ENCODE results near the gene HDAC7. TPM values are rescaled to one million over a fixed set of nuclear protein-coding genes. Genes with fewer than 3 reads are reported as not detected.

HDAC7 gene
- total and polyA plus RNA-seq, 2 donors from 2014 or later = 35.0 to 132 TPM

- Histone ChIP-seq H3K9ac (ENCODE audit: low read length in 3 of 3) (peak overlapping the region in 2 of 3 donors; percentile 27 to 70), H3K27ac (ENCODE audit: low read depth in 2 of 2, low read length in 2 of 2) (peak overlapping the region; percentile 80 to 81), H3K27me3 (ENCODE audit: control insufficient read depth, insufficient read depth, low read length) (no peaks in the 10 kb centered on the region), H3K4me3 (ENCODE audit: low read length in 3 of 3) (peak overlapping the region; percentile 12 to 73 (median 62)), H3K9me3 (ENCODE audit: control insufficient read depth in 2 of 3, insufficient read depth in 1 of 3, low read length in 3 of 3) (no peaks in the 10 kb centered on the region), H3K4me1 (ENCODE audit: control insufficient read depth in 2 of 3, insufficient read depth in 2 of 3, low read depth in 1 of 3, low read length in 3 of 3) (peaks cover 5 to 55% (median 43%) of the 10 kb centered on the region in 3 donors), H3K36me3 (ENCODE audit: control insufficient read depth in 2 of 3, insufficient read depth in 3 of 3, low read length in 3 of 3) (peaks cover 0 to 24% (median 5%) of the 10 kb centered on the region in 3 donors)
- intact Hi-C loops (cut with DNase I) = no loop called here
- no peak for FAIRE-seq
- no peak for TF ChIP-seq CTCF (IDR thresholded peaks at IDR 0.05; ENCODE audit: borderline replicate concordance, extremely low read depth, insufficient read depth)
- DNase-seq = peak in 4 of 5 donors; percentile 63 to 84 (median 72)
Measured at GRCh38 chr12:47755655-47756562, 63.8 kb downstream of the HDAC7 start.

GRCh38 chr12:47754881-47755280 is 64.8 kb downstream of the HDAC7 start:
- peak overlapping the region in 1 of 3 donors; percentile 48 for H3K9ac ChIP-seq (ENCODE audit: low read length in 3 of 3)
- H3K27me3 ChIP-seq (ENCODE audit: control insufficient read depth, insufficient read depth, low read length) = no peaks in the 10 kb centered on the region
- DNase-seq (peak in 1 of 5 donors; percentile 80), FAIRE-seq (no peak)
- no peaks in the 10 kb centered on the region for H3K9me3 ChIP-seq (ENCODE audit: control insufficient read depth in 2 of 3, insufficient read depth in 1 of 3, low read length in 3 of 3)
- intact Hi-C loops (cut with DNase I) = no loop called here
- H3K27ac ChIP-seq (ENCODE audit: low read depth in 2 of 2, low read length in 2 of 2) = peak overlapping the region; percentile 80 to 81
- peaks cover 5 to 55% (median 41%) of the 10 kb centered on the region in 3 donors for H3K4me1 ChIP-seq (ENCODE audit: control insufficient read depth in 2 of 3, insufficient read depth in 2 of 3, low read depth in 1 of 3, low read length in 3 of 3)
- peak overlapping the region in 1 of 3 donors; percentile 73 for H3K4me3 ChIP-seq (ENCODE audit: low read length in 3 of 3)
- peaks cover 0 to 32% (median 13%) of the 10 kb centered on the region in 3 donors for H3K36me3 ChIP-seq (ENCODE audit: control insufficient read depth in 2 of 3, insufficient read depth in 3 of 3, low read length in 3 of 3)
- no peak for TF ChIP-seq CTCF (IDR thresholded peaks at IDR 0.05; ENCODE audit: borderline replicate concordance, extremely low read depth, insufficient read depth)

GRCh38 chr12:47754126-47754525 is 65.6 kb downstream of the HDAC7 start:
- Histone ChIP-seq H3K9me3 (ENCODE audit: control insufficient read depth in 2 of 3, insufficient read depth in 1 of 3, low read length in 3 of 3) (no peaks in the 10 kb centered on the region), H3K4me1 (ENCODE audit: control insufficient read depth in 2 of 3, insufficient read depth in 2 of 3, low read depth in 1 of 3, low read length in 3 of 3) (peaks cover 5 to 52% (median 38%) of the 10 kb centered on the region in 3 donors), H3K27me3 (ENCODE audit: control insufficient read depth, insufficient read depth, low read length) (no peaks in the 10 kb centered on the region), H3K9ac (ENCODE audit: low read length in 3 of 3) (peak overlapping the region in 1 of 3 donors; percentile 48), H3K27ac (ENCODE audit: low read depth in 2 of 2, low read length in 2 of 2) (peak overlapping the region; percentile 80 to 81), H3K4me3 (ENCODE audit: low read length in 3 of 3) (peak overlapping the region in 2 of 3 donors; percentile 11 to 22), H3K36me3 (ENCODE audit: control insufficient read depth in 2 of 3, insufficient read depth in 3 of 3, low read length in 3 of 3) (peaks cover 0 to 36% (median 19%) of the 10 kb centered on the region in 3 donors)
- peak in 1 of 5 donors; percentile 18 for DNase-seq
- no peak for TF ChIP-seq CTCF (IDR thresholded peaks at IDR 0.05; ENCODE audit: borderline replicate concordance, extremely low read depth, insufficient read depth)
- intact Hi-C loops (cut with DNase I) = no loop called here
- no peak for FAIRE-seq

Measured in kidney (tissue), 14 donors.